Measurements from ENCODE around the gene KLHL25.

KLHL25 gene

DNA sequence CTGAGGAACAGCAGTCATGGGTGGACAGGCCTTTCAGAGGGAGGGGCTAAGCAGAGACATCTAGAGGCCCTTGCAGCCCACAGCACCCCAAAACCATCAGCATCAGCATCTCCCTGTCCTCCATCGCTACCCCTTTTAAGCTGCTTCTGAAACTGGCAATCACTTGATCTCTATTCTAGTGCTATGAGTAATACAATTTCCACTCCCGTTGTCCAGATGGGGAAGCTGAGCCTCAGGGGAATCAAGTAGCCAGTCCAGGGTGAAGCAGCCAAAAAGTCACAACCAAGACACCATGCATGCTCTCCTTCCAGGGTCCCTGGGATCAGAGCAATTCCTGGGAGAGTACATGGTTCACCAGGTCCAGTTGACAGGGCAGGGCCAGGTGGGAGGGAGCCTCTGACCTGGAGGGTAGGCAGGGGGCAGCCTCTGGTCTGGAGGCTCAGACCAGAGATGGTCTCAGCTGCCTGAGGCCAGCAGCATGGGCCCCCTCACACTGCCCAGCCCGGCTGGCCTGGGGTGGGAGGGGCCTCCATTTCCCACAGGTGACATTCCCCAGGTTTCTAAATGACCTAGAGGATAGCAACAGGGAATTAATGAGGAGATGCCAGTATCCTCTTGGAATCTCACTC is 30.0 kb downstream of the KLHL25 start:
- Histone ChIP-seq H2AFZ (no peak overlapping the region), H3K27ac (no peak overlapping the region), H3K79me2 (no peaks in the 10 kb centered on the region), H3K4me3 (ENCODE audit: low read depth, low read length) (no peak overlapping the region), H3K4me1 (no peaks in the 10 kb centered on the region), H3K9me3 (ENCODE audit: control insufficient read depth, low read length) (no peaks in the 10 kb centered on the region), H3K9ac (no peak overlapping the region), H3K4me2 (ENCODE audit: low read length) (no peak overlapping the region), H3K36me3 (ENCODE audit: control insufficient read depth, insufficient read depth, low read length) (no peaks in the 10 kb centered on the region), H3K27me3 (ENCODE audit: control insufficient read depth, insufficient read depth, low read length) (no peaks in the 10 kb centered on the region)
- no peak for TF ChIP-seq CTCF (IDR thresholded peaks at IDR 0.05)

DNA sequence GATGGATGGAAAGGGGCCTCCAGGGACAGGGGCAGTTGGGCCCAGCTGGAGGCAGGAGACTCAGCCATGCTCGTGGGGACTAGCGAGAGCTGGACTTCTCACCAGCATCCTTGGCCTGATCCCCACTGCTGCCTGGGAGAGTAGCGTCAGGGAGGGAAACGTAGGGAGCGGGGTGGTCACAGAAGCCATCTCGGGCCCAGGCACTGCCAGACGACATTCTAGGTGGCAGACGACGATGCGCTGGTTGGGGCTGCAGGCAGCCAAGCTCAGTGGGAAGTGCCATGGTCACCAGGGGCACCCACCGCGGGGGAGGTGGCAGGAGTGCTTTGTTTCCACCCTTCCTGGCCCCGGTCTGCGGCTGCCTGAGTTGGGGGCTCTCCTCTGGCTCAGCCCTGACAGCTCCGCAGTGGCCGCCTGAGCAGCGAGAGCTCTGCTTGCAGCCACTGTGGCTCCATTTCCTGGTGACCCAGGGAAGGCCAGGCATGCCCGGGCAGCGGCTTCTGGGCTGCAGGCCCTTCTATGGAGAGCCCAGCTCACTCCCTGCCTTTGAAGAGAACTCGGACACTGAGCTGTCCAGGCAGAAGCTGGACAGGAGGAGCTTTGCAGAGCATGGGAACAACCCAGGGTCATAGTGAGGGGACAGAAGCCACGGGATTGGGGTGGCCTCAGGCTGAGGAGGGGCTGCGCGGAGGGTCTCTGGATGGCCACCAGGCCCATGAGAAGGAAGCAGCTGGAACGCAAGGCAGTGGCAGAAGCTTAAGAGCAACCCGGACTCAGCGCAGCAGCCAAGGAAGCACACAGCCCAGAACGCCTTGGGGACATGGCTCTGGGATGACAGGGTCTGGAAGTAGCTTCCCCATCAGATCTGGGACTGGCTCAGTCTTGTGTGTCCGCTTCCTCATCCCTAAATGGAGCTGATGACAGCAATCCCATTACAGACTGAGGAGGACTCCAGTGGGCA is 30.8 kb downstream of the KLHL25 start:
- no peak overlapping the region for H3K4me3 ChIP-seq (ENCODE audit: low read depth, low read length)
- H2AFZ ChIP-seq, result no peak overlapping the region
- no peaks in the 10 kb centered on the region for H3K9me3 ChIP-seq (ENCODE audit: control insufficient read depth, low read length)
- H3K9ac ChIP-seq, result no peak overlapping the region
- no peak overlapping the region for H3K27ac ChIP-seq
- no peak overlapping the region for H3K4me2 ChIP-seq (ENCODE audit: low read length)
- H3K27me3 ChIP-seq (ENCODE audit: control insufficient read depth, insufficient read depth, low read length), result no peaks in the 10 kb centered on the region
- H3K79me2 ChIP-seq, result no peaks in the 10 kb centered on the region
- TF ChIP-seq CTCF (IDR thresholded peaks at IDR 0.05), result no peak
- no peaks in the 10 kb centered on the region for H3K36me3 ChIP-seq (ENCODE audit: control insufficient read depth, insufficient read depth, low read length)
- H3K4me1 ChIP-seq, result no peaks in the 10 kb centered on the region

- H2AFZ ChIP-seq, result no peak overlapping the region
- H3K4me1 ChIP-seq, result no peaks in the 10 kb centered on the region
- H3K79me2 ChIP-seq, result no peaks in the 10 kb centered on the region
- no peaks in the 10 kb centered on the region for H3K9me3 ChIP-seq (ENCODE audit: control insufficient read depth, low read length)
- H3K4me2 ChIP-seq (ENCODE audit: low read length), result no peak overlapping the region
- H3K27ac ChIP-seq, result no peak overlapping the region
- no peaks in the 10 kb centered on the region for H3K36me3 ChIP-seq (ENCODE audit: control insufficient read depth, insufficient read depth, low read length)
- no peaks in the 10 kb centered on the region for H3K27me3 ChIP-seq (ENCODE audit: control insufficient read depth, insufficient read depth, low read length)
- TF ChIP-seq CTCF (IDR thresholded peaks at IDR 0.05), result no peak
- H3K4me3 ChIP-seq (ENCODE audit: low read depth, low read length), result no peak overlapping the region
- H3K9ac ChIP-seq, result no peak overlapping the region
Observed at GRCh38 chr15:85763157-85763556, 31.6 kb downstream of the KLHL25 start.

DNA sequence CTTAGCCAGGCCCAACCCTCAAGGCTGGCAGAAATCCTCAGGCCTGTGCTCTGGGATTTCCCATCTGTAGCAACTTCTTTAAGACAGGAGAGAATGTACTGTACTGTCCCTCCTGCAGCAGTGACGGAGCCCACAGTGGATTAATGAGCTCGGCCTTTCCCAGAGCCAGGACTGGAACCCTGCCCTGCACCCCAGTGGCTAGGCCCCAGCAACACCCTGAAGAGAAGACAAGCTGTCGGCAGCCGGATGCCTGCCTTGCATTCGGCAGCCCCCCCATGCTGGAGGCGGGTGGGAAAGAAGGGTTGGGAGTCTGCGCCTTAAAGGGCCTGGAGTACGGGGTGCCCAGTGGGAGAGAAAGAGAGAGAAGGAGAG is 32.0 kb downstream of the KLHL25 start:
- H3K27ac ChIP-seq, result no peak overlapping the region

More for the DNA sequence above, 32.0 kb downstream of the KLHL25 start:
- Histone ChIP-seq H3K4me3 (ENCODE audit: low read depth, low read length) (no peak overlapping the region), H3K4me1 (no peaks in the 10 kb centered on the region), H2AFZ (no peak overlapping the region), H3K36me3 (ENCODE audit: control insufficient read depth, insufficient read depth, low read length) (no peaks in the 10 kb centered on the region), H3K4me2 (ENCODE audit: low read length) (no peak overlapping the region), H3K9me3 (ENCODE audit: control insufficient read depth, low read length) (no peaks in the 10 kb centered on the region), H3K79me2 (no peaks in the 10 kb centered on the region), H3K27me3 (ENCODE audit: control insufficient read depth, insufficient read depth, low read length) (no peaks in the 10 kb centered on the region), H3K9ac (no peak overlapping the region)
- no peak for TF ChIP-seq CTCF (IDR thresholded peaks at IDR 0.05)
